Stimulated activated CD4-positive, alpha-beta T cell treated with anti-CD3 and anti-CD28 coated beads, TNF-alpha, amount 100 ng/mL, for 24 hours (primary cell): ENCODE measurements around the gene IKZF1.

ENCODE experiments used
- DNase-seq, 3 experiments: peaks; one replicate each; pipeline ENCODE4 v3.0.0-alpha.2; 2020; ENCODE audit warnings: low read depth in 3 of 3

Gene IKZF1

DNA sequence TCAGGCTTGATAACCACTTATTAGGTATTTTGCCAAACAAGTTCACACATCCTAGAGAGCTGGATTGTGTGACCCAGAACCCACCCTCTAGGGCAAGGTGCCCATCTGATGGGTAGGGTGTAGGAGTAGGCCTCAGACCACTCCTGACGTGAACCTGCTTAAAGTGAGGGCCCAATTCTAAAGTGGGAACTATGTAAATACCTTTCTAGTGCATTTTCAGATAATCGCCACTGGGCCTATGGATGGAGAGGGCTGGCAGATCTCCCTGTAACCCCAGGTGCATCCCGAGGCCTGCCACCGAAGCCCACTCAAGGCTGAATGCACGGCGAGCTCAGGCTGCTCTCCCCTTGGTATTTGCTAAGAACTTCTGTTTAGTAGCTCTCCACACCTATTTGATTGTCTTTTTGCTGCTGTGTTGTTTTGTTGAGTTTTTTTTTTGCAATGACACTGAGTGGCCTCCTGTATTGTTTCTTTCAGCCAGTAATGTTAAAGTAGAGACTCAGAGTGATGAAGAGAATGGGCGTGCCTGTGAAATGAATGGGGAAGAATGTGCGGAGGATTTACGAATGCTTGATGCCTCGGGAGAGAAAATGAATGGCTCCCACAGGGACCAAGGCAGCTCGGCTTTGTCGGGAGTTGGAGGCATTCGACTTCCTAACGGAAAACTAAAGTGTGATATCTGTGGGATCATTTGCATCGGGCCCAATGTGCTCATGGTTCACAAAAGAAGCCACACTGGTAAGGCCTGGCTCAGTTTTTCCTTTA is 71.7 kb downstream of the IKZF1 start:
- no peak for DNase-seq

DNA sequence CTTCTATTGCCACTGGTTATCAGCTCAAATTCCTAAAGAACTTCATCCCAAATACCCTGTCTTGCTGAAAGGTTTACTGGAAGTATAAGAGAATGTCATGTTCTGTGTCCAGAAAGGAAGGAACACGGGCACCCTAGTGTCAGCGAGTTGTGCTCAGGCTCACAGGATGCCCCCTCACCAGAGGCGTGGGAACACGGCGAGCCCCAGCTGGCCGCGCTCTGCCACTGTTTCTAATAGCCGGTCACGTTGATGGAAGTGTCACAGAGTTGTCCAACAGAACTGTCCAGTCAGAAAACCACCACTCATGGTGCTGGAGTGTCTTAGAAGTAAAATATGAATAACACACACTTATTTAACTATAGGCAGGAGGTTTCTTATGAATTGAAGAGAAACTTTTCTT is 72.8 kb downstream of the IKZF1 start:
- DNase-seq = no peak

DNA sequence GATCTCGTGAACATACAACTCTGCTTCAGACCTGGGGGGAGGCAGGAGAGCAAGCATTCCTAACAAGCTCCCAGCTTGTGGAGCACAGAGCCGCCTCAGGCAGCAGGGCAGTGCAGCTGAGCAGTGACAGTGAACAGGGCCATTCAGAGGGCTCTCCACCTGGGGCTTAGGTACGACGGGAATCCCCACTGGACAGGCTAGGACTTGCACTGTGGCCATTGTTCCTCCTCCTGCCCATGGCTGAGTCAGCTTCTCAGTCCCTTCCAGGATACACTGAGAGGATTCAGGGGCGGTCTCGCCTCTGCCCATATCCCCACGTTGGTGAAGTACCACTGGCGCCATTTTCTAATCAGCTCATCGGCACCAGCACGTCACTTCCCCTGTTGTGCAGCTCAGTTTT is 74.6 kb downstream of the IKZF1 start:
- no peak for DNase-seq

DNA sequence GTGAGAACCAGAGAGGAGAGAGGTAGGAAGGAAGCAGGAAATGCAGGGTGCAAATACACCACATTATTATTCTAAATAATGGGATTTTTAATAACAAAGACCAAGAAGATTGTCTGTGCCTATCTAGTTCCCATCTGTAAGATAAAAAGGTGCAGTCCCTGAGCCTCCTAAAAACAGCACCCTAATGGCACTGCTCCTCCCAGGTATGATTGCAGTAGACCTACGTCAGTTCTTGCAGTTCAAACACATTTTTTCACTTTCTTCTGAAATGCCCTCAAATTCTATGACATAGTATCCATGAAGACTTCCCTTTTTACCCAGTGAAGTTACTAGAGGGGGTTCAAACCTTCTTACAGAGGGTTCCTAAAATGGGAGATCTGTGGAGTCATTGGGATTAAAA is 75.0 kb downstream of the IKZF1 start:
- no peak for DNase-seq

DNA sequence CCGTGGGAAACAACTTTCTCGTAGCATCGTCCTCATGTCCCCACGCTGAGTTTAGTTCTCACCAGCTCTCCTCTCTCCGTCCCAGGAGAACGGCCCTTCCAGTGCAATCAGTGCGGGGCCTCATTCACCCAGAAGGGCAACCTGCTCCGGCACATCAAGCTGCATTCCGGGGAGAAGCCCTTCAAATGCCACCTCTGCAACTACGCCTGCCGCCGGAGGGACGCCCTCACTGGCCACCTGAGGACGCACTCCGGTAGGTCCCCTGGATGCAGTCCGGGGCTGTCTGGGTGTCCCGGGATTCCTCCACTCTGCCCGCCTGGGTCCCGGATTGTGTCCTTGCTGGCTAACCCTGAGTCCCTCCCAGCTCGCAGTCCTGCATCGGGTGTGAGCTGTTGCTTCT is 77.9 kb downstream of the IKZF1 start:
- no peak for DNase-seq

DNA sequence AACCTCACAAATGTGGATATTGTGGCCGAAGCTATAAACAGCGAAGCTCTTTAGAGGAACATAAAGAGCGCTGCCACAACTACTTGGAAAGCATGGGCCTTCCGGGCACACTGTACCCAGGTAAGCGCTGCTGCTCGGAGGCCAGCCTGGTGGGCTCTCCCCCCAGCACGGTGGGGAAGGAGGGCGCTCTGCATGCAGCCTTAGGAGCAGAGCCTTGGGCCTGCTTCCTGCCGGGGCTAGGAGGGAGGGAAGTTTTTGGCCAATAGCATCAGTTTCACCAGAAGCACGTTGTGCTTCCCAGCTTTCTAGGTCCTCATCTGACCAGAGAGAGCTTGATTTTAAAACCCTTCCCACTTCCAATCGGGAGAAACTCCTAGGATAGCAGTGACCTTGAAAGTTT is 82.8 kb downstream of the IKZF1 start:
- DNase-seq = no peak

DNA sequence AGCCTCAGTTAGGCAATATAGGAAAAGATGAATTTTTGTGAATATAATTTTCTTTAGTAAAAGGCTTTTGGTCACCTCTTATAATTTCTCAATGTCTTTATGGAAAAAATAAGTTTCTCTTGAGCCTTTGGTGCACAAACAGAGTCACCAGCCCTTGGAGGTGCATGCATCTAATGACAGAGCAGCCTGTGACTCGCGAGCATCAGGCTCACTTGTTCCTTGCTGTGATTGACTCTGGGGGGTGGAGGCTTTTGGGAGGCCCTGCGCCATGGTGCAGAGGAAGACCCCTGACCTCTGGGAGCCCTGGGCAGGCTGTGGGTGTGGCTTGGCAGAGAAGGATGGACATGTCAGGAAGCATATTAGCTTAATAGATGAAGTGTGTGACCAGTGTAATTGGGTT is 85.4 kb downstream of the IKZF1 start:
- DNase-seq = no peak

DNA sequence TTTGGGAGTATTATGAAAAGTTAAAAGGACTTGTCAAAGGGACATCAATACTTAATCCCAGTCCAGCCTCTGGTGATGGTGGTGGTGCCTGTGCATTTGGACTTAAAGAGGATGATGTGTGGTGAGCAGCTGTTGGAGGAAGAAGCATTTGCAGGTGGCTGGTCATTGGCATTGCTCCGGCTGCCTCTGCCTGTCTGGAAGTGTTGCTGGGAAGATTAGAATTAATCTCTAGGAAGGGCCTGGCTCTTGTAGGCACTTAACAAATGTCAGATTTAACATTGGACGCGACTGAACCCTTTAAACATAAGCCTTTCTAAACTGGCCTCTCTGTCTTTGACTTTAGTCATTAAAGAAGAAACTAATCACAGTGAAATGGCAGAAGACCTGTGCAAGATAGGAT is 86.9 kb downstream of the IKZF1 start:
- no peak for DNase-seq

DNA sequence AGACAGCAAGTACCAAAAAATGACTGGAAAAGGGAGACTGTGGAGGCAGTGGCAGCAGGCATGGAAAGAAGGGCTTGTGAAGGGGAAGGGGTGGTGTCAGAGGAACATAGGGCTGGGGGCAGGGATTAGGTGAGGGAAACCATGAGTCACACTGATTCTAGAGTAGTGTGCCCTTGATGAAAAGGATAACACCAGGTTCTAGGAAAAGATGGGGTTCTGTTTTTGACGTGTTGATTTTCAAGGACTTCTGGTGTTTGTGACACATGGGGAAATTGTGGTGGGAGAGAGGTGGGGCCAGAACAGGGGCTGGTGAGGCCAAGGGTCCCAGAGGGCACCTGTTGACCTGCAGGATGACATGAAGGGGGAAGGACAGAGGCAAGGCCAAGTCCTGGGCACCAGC is 88.6 kb downstream of the IKZF1 start:
- DNase-seq = peak in 2 of 3 experiments; percentile 53 to 56

DNA sequence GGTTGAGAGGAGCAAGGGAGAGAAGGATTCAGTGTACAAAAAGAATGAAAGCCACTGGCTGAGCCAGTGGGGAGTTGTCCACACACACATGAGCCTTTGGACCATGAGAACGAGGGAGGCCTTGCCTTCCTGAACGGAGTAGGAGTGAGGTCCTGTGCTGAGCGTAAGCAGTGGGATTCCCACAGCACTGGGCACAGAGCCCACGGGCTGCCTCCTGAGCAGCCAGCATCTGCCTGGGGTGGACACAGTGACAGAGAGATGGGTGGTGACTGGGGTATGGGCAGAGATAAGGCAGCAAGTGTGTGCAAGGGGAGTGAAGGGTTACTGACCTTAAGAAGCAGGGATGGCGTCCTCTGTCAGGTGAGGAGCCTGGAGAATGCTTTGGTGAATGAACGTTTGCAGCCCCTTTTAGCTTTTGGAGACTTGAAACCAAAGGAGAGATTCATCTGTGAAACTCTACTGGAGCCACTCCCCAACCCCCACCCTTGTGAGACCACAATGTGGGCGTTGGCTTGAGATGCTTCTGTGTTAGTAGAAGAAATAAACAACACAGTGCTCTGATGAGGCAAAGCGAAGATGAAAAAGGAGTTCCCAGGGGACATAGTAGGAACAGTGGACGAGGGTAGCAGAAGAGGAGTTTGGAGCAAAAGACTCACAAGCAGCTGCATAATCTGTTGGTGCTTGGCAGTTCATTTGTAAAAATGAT is 89.2 kb downstream of the IKZF1 start:
- DNase-seq = peak in 1 of 3 experiments; percentile 41

DNA sequence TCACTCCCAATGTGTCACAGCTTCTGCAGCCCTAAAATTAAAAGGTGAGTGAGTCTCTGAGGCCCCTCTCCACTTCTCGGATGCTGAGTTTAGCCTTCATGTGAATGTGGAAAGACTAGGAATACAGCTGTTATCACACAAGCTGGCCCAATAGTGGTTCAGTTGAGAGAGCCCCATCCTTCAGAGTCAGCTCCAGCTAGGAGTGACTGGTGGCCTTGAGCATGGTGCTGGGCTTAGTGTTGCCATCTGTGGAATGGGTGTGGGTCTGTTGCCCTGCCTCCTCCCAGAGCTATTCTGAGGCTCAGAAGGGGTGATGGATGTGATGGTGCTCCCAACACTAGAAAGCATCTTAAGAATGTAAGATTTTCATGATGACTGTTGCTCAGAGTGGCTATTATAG is 89.8 kb downstream of the IKZF1 start:
- DNase-seq = no peak

DNA sequence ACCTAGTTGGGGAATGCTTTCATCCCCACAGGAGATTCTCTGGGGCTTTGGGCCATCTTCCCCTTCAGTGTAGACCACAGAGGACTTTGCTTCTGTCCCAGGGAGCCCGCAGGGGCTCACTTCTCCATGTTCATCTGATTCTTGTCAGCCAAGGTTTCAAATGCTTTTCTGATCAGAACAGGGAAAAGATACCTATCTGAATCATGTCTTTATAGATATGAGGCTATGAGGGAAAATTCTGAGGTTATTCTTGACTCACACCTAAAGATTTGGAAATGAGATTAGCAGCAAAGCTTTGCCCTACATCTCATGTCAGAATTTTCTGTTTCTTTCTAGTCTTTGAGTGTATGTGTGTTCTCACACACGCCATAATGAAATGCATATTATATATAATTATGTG is 92.3 kb downstream of the IKZF1 start:
- no peak for DNase-seq

DNA sequence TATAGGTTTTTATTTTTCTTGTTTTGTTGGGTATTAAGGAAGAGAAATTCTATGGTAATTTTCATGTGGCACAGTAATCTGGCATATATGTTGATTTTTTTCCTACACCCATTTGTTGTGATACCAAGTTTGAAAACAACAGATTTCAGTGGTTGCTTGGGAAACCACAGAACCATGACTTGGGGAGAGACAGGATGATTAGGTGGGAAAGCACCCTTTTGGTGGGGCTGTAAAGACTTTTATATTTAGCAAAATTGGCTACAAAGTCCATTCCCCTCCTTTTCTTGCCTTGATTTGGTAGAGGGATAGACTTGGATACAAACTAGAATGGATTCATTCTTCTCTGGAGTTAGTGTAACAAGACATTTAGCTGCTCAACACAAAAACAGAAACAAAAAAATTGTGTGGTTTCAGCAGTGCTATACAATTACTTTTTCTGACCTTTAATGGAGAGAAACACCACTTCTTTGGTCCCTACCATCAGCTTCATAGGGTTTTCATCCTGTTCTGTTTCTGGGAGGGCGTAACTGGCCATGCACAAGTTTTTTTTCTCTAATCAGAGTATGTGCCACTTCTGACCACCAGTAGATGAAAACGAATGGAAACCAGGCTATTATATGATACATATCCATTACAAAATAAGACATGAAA is 92.9 kb downstream of the IKZF1 start:
- DNase-seq = peak in 1 of 3 experiments; percentile 37

DNA sequence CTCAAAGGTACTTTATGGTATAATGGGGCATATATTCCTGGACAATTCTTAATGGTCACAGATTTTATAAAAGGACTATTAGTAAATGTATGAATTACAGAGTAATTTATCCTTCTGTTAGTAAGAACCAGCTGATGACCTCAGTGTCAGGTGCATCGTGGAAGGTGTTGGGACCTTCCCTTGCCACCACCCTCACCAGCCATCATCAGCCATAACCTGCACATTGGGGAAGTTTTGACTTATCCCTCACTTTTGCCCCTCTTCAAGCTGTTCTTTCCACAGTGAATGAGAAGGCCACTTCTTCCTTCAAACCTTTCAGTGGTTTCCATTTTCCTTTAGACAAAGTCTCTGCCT is 93.4 kb downstream of the IKZF1 start:
- DNase-seq = peak in 1 of 3 experiments; percentile 19

DNA sequence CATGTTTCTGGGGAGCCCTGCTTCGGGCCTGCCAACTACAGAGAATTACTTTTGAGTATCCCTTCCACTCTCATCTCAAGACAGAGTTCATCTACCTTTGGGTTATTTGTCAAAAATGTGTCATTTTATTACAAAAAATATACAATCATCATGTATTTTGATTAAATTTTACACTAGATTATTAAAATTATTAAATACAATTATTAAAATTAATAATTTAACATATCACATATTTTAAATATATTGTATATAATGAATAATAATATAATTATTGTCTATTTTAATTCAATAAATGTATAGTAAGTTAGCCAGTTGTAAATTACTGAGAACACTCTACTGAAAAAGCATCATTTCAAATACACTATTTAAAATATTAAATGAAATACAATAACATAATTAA is 94.7 kb downstream of the IKZF1 start:
- DNase-seq = no peak

DNA sequence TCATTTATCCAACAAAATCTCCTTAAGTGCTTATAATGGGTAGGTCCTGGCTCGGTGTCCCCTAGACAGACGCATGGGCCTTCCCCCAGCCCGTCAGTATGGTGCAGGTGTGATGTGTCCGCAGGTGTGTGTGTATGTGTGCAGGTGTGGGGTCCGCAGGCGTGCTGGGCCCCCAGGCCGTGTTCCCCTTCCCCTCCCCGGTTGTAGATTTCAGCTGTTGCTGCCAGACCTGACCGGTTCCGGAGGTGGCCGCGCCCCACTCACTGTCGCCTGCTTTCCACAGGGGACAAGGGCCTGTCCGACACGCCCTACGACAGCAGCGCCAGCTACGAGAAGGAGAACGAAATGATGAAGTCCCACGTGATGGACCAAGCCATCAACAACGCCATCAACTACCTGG is 95.1 kb downstream of the IKZF1 start:
- DNase-seq = no peak

DNA sequence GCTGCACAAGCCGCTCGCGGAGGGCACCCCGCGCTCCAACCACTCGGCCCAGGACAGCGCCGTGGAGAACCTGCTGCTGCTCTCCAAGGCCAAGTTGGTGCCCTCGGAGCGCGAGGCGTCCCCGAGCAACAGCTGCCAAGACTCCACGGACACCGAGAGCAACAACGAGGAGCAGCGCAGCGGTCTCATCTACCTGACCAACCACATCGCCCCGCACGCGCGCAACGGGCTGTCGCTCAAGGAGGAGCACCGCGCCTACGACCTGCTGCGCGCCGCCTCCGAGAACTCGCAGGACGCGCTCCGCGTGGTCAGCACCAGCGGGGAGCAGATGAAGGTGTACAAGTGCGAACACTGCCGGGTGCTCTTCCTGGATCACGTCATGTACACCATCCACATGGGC is 95.6 kb downstream of the IKZF1 start:
- no peak for DNase-seq

DNA sequence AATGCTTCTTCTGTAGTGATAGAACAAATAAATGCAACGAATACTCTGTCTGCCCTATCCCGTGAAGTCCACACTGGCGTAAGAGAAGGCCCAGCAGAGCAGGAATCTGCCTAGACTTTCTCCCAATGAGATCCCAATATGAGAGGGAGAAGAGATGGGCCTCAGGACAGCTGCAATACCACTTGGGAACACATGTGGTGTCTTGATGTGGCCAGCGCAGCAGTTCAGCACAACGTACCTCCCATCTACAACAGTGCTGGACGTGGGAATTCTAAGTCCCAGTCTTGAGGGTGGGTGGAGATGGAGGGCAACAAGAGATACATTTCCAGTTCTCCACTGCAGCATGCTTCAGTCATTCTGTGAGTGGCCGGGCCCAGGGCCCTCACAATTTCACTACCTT is 99.9 kb downstream of the IKZF1 start:
- DNase-seq = no peak

DNA sequence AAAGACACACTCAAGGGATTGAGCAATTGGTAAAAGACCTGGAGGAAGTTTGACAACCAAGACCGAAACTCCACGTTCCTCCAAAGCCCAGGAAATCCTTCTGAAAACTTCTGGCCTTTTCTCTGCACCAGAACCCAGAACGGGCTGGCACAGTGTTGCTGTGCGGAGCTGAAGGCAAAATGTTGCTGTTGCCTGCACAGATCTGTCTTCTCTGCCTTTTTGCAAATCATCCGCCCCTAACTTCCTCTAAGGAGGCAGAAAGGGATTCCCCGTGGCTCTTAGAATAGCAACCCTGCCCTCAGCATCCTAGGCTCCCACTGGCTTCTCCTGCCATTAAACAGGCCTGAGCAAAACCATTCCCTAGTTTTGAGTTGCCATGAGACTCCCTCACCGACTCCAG is 100.7 kb downstream of the IKZF1 start:
- no peak for DNase-seq

DNA sequence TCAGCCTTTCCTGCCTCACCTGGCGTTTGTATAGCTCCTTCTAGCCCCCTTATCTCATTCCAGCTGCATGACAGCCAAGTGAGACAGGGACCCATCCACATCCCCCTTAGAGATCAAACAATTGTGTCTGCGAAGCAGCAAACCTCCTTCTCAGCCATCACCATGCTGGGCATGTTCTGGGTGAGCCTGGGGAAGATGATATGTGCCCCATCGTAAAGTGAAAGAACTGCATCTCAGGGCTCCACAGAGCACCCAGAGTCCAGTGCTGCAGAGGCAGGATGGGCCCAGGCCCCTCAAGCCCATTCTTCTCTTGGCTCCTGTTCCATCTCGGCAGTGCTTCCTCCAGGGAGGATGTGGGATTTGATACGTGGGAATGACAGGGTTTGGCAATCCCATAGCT is 102.4 kb downstream of the IKZF1 start:
- no peak for DNase-seq

DNA sequence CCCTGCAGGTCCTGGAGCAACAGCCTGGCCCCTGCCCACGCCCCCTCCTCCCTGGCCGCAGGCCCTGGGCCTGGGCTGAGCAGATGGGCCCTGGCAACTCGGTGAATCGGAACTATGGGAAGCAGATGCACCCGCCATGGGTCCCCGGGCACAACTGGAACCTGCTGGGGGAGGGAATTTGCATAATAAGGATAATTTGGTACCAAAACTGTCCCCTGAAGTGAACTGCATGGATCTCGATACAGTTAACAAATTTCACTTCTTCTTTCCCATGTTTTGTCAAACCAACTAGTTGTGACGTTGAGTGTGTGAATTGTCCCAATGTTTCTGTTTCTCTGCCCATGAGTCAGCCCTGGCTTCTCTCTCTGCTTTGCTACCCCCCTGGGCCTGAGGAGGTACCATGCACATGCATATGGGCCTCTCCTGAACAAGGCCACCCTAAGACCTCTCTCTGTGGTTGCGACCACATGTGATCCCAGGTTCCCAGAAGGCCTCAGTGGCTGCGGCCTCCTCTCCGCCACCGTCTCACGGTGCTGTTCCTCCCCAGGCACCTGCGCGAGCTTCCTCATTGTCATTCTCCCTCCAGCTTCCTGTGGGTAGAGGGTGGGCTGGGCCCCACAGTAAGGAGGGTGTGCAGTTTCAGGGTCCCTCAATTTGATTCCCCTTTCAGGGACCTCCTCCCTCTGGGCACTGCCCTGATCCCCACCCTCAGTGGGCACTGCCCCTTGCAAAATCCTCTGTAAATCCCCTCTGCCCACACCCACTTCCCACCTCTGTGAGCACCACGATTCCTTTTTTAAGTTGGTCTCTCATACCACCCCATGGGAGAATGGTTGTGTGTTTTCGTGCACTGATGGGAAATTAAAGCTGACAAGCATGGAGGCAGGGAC is 105.6 kb downstream of the IKZF1 start:
- DNase-seq = no peak

DNA sequence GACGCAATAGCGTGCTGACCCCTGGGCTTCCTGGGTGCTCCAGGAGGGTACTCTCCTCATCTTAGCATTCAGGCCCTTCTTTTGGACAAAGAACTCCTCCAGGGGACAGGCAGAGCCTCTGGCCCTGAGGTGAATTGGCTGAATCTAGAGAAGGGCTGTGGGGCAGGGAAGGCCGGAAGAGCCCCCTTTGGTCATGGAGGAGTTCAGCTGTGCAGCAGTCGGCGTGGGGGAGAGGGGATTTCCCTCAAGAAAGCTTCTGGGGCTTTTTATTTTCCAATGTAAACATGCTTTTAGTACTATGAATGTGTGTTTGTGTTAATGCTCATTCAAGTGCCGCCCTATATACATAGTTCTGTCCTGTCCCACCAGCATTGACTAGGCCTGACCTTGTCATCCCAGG is 106.8 kb downstream of the IKZF1 start:
- no peak for DNase-seq
